Umbilical cord (tissue), 2 donors: ENCODE results near the gene DENND1A. TPM values are rescaled to one million over a fixed set of nuclear protein-coding genes. Genes with fewer than 3 reads are reported as not detected.

ENCODE experiments used
- DNase-seq: peaks from one replicate; pipeline ENCODE4 v3.0.0-alpha.2; 2015; ENCODE audit warnings: low spot score
- total RNA-seq: library from RNA; depleted of rRNA; stranded (reverse); fragments of >200 nt; gene quantifications from one replicate; pipeline ENCODE4 v1.2.3, GENCODE V29; 2014; ENCODE audit warnings: low replicate concordance; ENCODE audit not compliant: insufficient read depth

Gene DENND1A
- total RNA-seq, 1 donor from 2014 or later: 35.4 TPM

DNA sequence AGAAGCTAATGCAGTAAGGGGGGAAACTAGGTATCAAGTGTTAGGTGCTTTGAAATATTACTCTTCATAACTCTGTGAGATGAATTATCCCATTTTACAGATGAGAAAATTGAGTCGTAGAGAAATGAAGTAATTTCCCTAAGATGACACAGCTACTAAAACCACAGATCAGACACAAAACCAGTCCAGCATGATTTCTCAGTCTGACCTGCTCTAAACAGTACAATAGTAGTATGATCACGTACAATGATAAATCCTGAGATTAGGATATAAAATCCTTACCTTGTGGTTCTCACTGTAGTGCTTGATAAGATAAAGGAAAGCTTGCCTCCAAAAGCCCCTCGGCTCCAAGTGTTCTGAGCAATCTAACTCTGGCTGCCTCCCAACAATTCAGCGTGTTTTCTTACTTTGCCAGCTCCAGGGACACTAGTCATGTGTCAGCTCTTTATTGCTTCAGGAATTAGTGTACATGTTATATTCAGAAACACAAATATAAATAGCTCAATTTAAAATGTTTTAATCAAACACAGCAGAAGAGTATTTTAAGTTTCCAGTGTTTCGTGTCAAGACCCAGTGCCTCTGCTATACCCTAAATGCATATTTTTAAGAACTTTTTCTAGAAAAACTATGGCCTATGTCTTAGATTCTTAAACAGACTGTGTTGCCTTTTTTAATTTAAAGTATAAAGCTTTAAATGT lies 243.6 kb downstream of the DENND1A start:
- DNase-seq: peak; percentile 76

DNA sequence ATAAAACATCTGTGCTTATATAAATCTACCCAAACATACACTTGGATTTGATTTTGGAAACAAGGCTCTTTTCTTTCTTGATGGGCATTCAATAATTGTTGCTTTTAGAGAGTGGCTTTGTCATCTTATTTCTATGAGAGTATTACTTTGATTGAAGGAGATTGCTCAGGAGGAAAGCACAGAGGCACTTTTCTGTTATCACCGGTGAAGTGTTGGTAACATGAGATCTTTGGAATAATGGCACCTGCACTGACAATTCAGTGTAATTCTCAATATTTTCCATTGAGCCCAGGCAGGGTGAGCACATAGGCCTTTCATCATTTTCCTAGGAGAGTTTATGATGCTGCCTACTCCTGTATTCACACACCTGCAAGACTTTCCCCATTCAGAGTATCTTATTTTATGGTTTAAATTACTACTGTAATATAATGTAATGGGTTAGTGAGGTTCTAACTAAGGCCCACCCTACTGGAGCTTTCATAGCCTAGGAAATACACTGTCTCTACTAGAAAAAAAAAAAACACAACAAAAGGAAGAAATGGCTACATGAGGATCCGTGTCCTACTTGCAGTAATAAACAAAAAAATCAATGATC lies 244.3 kb downstream of the DENND1A start:
- DNase-seq: no peak

DNA sequence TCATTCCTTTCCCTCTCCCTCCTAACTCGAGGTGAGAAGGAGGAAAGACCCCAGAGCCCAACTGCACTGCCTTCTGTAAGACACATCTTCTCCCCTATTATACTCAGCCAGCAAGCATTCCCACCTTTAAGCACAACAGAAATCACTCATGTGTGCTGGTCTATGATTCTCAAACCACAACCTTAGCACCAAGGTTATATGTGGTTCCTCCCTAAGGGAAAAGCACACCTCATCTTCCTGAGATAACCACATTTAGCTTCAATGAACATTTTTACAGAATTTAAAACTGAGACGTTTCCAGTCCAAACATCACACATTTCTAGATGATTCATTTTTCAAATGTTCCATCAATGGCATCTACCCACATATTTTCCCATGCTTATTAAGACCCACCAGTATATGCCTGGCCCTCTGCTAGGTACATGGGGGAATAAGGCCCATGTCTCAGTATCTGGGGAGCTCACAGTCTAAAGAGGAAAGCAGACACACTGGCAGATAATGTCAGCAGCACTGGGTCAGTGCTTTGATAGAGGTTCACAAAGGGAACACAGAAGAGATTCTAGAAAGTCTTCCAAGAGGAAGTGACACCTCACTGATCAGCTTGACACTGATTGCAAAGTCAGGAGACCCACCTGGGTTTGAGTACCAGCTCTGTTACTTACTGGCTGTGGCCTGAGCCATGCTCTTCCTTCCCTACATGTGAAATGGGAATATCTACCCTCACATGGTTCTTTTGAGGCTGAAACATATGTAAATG lies 245.4 kb downstream of the DENND1A start:
- DNase-seq: no peak

DNA sequence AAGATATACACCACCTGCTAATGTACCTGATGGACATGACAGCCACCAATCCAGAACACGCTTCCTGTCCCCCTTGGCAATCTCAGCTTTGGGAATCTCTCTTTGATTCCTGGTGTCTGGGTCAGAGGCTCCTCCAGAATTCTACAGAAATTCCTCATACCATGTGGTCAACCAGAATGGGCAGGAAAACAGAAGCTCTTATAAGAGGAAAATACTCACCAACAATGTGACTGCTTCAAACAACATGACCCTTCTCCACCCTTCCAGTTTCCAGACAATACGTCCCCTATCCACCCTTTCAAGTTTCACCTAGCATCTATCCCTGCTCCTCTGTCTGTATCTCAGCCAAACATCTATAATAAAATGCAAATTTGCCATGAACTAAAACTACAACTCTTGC lies 247.2 kb downstream of the DENND1A start:
- no peak for DNase-seq

DNA sequence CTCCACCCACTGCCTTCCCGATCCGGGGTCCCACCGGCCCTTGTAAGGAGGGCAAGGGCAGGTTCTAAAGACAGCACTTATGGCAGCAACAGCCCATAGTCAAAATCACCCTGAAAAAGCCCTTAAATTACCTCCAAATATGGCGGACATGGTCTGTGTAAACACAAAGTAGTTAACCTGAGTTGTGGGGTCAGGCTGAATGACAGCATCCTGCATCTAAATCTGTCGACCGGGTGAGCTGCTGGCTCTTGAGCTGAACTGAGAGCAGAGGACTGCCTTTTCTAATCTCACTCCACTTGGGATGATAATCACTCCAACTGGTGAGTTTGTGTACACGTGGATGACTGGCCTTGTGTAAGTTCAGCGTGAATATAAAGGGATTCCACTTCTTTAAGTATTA lies 249.6 kb downstream of the DENND1A start:
- no peak for DNase-seq

DNA sequence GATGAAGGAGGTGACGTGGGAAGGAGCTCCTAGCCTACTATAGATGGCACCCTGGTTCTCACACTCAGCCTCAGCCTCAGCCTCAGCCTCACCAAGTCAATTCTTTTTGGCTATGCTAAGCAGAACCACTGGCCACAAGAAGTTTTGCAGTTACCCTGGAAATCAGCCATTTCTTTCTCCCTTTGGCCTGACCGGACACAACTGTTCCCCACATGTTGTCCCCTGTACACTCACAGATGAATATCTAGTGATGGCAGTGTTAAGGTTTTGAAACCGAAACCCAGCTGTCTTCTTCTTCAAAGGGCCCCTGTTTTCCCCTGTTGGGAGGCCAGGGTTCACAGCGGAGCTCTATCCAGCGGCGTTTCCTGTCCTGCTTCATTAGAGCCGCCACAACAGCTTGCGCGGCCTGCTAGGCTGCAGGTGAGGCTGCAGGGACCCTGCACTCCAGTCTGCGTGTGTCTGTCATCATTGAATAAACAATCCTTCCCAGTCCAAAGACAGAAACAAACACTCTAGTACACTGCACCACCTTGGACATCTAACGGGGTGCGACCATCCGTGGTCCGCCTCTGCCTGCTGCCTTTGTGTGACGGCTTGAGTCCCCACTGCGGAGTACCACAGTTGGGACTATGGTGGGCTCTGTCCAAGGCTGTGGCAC lies 250.5 kb downstream of the DENND1A start:
- no peak for DNase-seq

DNA sequence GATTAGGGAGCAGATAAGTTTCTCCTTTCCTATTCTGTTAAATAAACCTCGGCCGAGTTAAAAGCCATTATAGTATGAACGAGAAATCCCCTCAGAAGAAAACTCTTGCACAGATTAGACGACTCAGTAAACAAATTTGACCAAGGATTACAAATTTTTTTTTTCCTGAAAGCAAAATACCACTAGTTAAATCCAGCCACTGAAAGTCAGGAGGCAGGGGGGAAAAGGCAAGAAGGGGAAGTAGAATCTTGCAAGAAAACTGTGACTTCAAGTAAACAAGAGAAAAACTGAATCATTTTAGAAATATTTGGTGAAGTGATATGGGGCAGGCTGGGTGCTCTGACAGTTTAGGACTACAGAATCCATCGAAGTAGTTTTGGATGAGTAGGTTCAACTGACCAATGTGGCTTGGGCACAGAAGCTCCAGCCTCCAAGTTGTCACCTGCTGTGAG lies 251.0 kb downstream of the DENND1A start:
- no peak for DNase-seq

DNA sequence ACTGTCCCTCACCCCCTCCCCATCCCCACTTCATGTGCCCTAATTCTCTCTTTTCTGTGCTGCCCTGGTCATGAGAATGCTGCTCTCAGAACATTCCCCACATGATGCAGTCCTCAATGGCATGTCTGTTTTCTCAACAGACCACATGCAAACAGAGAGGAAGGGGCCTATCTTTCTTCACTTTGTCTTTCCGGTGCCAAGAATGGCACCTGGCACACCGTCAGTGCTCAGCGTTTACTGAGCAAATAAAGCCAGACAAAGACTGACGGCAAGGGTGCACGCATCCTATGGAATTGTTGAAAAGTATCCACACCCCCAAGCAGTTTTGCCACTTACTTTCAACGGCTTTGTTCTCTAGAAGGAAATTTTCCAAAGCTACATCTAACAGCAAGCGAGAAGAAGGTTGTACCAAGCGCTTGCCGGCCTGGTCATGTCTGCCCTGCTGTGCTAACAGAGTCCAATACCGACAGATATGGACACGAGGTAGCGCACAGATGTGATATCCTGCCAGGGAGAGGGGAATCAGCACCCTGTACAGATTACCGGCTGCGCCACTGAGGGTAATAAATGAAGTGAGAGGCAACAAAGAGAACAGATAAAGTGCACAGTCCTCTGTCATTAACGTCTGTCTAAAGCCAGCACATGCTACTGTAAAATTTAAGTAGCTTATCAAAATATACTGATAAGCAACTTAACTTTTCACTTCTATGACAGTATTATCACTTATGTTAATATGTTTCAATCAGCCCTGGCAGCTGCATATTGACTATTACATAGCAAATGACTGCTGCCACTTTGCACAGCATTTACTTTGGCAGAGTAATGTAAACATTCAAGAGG lies 251.7 kb downstream of the DENND1A start:
- peak; percentile 73 for DNase-seq

DNA sequence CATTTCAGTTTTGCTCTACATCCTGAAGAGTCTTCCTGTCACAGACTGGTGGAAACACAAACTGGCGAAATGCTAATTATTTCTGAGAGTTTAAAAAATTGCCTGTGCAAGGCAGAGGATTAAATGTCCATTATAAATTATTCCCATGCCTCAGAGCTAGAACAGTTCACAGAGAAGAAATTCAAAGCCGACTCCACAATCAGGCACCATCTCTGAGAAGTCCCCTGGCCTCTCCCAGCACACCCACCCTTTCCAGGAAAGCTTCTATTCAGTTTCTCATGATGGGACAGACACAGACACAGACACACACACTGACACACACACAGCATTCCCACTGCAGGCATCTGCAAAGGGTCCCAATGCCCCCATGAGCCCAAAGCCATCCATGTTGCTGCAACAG lies 253.1 kb downstream of the DENND1A start:
- DNase-seq: no peak

DNA sequence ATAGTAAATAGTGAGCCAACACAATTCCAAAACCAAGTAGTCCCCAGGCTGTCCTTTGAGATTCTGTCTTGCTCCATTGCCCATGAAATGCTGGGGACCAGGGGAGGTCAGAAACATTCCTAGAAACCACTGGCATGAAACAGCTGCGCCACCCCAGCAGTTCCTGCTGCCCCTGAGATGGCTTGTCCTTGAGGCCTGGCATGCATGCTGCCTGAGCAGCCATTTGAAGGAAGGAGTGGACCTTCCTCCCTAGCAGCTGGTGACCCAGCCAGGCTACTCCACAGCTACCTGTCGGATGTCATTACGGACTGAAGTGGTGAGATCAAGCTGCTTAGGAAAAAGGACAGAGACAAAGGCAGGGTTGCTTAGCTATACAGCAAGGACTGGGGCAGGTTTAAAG lies 260.6 kb downstream of the DENND1A start:
- no peak for DNase-seq

DNA sequence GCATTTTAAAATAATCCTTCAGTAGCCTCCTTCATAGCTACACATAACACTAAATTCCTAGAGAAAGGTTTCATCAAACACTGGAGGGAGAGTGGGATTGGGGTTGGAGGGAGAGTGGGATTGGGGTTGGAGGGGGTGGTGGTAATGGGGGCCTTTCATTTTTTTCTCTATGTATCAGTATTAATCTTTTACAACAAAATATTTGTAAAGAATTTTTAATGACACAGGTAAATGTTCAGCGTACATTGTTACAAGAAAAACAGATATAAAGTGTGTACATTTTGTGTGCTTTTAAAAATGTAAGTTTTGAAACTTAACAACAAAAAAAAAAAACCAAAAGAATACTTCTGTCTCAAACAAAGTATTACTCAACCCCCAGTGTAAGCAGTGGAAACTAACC lies 266.4 kb downstream of the DENND1A start:
- no peak for DNase-seq

DNA sequence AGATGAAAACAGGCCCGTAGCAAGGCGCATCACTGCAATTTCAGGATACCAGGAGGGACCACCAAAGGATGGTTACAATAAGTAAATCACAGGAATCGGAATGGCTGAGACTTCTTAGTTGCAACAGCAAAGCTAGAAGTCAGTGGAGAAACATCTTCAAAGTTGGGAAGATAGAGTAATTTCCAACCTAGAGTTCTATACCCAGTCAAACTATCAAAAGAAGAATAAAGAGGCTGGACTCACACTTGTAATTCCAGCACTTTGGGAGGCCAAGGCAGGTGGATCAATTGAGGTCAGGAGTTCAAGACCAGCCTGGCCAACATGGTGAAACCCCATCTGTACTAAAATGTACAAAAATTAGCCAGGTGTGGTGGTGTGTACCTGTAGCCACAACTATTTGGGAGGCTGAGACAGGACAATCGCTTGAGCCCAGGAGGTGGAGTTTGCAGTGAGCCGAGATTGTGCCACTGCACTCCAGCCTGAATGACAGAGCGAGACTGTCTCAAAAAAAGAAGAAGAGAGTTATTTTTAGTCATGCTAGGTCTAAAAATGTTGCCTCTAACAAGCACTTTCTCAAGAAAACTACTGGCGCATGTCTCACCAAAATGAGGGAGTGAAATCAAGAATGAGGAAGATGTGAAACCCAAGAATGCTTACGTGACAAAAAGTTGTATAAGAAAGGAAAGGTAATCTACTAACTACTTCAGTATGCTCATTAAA lies 267.7 kb downstream of the DENND1A start:
- DNase-seq: no peak

DNA sequence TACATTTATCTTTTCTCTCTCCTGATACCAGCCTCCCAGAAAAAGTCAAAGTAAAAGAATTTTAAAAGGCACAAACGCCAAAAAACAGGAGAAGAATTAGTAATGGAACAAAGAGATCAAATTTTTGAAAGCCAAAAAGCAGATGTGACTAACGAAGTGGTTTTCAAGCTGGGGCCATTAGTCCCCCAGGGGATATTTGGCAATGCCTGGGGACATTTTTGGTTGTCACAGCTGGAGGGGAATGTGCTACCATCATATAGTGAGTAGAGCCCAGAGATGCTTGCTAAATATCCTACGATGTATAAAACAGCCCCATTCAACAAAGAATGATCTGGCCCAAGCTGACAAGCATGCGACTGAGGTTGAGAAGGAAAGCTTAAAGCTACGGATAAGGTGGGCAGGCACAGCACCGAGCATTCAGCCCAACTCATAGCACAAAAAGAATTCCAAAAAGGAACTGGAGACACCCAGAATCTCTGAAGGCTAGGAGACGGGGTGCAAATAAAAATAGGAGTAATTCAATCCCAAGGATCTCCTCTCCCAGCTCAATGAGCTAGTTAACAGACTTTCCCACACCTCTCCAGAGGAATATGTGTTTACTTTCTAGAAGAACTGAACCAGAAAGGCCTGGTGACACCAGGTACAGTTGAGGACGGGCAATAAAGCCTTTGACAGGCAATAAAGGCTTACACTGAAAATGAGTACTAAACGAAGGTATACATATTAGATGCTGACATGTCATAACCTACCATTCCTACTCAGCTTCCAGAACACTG lies 269.0 kb downstream of the DENND1A start:
- no peak for DNase-seq

DNA sequence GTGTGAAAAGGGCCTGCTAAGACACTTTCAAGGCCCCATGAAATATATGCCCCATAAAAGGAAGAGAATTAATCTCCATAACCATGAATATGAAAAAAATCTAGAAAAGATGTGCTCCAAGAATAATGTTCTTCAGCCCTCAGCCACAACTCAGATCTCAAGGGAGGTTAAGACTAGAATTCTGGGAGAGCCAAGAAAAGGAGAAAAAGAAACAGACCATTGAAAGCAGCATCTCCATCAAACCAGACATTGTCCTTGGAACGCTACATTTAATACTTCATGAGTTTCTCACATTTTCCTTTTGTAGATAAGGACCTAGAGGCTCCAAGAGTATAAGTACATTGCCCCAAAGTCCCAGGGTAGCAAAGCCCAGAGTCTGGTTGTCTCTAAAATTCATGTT lies 270.6 kb downstream of the DENND1A start:
- no peak for DNase-seq

DNA sequence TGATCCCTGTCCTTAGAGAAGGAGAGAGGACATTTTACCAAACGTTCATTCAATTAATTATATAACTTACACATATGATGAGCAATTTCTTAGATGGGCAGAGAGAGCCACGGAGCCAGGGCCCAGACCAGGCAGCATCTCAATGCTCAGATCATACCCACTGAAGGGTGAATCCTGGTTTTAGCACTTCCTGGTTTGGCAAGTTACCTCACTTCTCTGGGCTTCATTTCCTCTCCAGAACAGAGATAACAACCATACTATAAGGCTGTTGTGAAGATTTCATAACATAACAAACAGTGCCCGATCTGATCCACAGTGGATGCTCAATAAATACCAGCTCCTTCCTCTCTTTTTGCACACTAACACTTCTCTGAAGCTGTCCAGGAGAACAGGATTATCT lies 271.1 kb downstream of the DENND1A start:
- no peak for DNase-seq

DNA sequence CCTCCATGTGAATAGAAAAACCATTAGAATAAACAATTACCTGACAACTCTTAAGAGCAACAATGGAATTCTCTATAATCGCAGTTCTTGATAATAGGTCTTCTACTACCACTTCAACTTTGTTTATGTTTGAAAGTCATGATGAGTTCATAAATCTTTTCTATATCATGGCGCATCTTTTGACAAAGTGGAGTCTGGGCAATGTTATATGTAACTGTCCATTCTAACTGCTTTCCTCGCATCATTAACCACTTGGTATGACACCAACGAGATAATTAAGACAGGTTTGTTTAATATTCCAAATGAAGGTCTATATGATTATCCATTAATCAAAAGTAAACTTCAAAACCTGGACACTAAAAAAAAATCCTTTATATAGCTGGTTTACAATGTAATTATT lies 272.0 kb downstream of the DENND1A start:
- no peak for DNase-seq

DNA sequence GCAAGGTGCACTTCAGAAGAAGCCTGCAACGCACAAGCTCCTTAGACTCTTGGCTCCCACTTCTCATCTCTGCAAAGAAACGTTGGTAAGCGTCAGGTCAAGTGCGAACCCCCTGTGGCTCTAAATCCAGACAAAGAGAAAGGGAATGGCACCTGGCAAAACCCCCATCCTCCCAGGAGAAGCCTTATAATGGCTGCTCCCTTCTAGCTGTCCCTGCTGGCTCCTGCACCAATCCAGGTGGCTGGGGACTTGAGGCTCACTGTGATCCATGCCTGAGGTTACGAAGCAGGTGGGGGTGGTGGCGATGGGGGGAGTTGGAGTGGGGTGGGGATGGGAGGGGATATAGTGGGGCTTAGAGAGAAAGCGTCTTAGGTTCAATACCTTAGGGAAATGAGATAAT lies 272.8 kb downstream of the DENND1A start:
- DNase-seq: no peak

DNA sequence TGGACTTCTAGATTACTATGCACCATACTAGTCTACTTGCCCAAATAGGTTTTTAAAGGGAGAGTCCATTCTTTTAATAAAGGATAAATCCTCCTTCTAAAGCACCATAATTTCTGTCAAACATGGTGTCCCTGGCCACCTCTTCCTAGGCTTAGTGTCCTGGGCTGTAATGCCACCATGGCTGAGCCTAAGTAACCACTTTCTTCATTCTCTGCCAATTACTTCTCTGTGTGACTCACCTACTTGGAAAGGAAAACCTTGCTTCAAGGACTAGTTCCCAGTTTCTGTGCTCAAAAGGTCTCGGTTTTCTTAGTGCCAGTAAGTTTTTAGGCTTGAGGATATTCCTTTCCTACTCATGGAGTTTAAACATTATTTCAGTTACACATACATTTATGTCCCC lies 273.4 kb downstream of the DENND1A start:
- DNase-seq: no peak

DNA sequence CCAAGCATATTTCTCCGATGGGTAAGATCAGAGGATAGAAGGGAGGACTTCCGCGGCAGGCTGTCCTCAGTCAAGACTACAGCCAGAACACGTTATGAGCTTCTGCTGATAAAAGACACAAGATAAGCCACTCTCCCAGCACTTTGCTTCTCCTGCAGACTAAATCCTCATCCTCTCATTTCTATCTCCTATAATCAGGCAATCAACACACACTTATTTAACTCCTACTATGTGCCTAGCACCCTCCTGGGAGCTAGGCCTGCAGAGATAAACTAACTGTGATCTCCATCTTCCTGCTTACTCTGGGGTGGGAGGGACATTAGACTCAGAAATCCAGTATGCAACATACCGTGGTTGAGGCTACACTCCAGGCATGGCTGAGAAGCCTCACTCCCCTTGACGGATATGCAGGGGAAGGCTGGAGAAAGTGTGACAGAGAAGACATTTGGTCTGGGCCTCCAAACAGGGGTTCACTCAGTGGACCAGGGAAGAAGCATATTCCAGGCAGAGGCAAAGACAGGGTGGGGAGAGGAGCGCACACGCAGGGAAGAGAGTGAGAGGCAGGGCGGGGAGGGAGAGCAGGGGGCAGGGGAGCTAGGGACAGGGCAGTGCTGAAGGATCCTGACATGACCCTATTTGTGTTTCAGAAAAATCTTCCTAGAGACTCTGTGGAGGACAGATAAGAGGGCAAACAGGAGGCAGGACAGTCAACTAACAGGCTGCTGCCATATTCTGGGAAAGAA lies 274.1 kb downstream of the DENND1A start:
- DNase-seq: peak; percentile 42
